MM.1S (cell line): ENCODE measurements around the gene DACH1.

Experiments used
- DNase-seq: peaks from one replicate; pipeline ENCODE4 v3.0.0-alpha.2; 2015
- H2AFZ ChIP-seq: fragments of 300-600 bp; sonication (generic); 2 replicates; pipeline ENCODE4 v1.6.0; 2016; ENCODE audit warnings: antibody characterized with exemption, low read length
- H3F3A ChIP-seq: fragments of 300-600 bp; sonication (generic); 2 replicates; pipeline ENCODE4 v1.6.1; 2016; ENCODE audit warnings: mild to moderate bottlenecking, antibody characterized with exemption, low read length, moderate library complexity, mixed read lengths; ENCODE audit not compliant: insufficient read depth
- H3K27ac ChIP-seq: fragments of 300-600 bp; sonication (generic); 2 replicates; pipeline ENCODE4 v1.5.1; 2016; ENCODE audit warnings: mild to moderate bottlenecking, low read length
- H3K27me3 ChIP-seq: fragments of 300-600 bp; sonication (generic); replicated peaks from 2 replicates; pipeline ENCODE4 v1.6.0; 2016; ENCODE audit warnings: low read length; ENCODE audit not compliant: insufficient read depth
- H3K36me3 ChIP-seq: fragments of 300-600 bp; sonication (generic); replicated peaks from 2 replicates; pipeline ENCODE4 v1.6.1; 2016; ENCODE audit warnings: mild to moderate bottlenecking, low read length, mixed read lengths; ENCODE audit not compliant: insufficient read depth
- H3K4me1 ChIP-seq: fragments of 300-600 bp; sonication (generic); 2 replicates; pipeline ENCODE4 v1.6.1; 2016; ENCODE audit warnings: low read length, mixed read lengths
- H3K4me2 ChIP-seq: fragments of 300-600 bp; sonication (generic); 2 replicates; pipeline ENCODE4 v1.6.0; 2016; ENCODE audit warnings: low read depth, low read length
- H3K4me3 ChIP-seq: fragments of 300-600 bp; sonication (generic); 2 replicates; pipeline ENCODE4 v1.5.1; 2016; ENCODE audit warnings: low read length, mixed read lengths
- H3K79me2 ChIP-seq: fragments of 300-600 bp; sonication (generic); 2 replicates; pipeline ENCODE4 v1.6.1; 2016; ENCODE audit warnings: mixed run types, low read length, mixed read lengths
- H3K9ac ChIP-seq: fragments of 300-600 bp; sonication (generic); 2 replicates; pipeline ENCODE4 v1.6.1; 2016; ENCODE audit warnings: low read length, mixed read lengths
- H3K9me2 ChIP-seq: fragments of 300-600 bp; sonication (generic); replicated peaks from 2 replicates; pipeline ENCODE4 v1.6.1; 2016; ENCODE audit warnings: mild to moderate bottlenecking, low read length, mixed read lengths; ENCODE audit not compliant: insufficient read depth
- H3K9me3 ChIP-seq: fragments of 300-600 bp; sonication (generic); replicated peaks from 2 replicates; pipeline ENCODE4 v1.6.1; 2016; ENCODE audit warnings: mild to moderate bottlenecking, low read length, mixed read lengths; ENCODE audit not compliant: insufficient read depth
- H4K20me1 ChIP-seq: fragments of 300-600 bp; sonication (generic); 2 replicates; pipeline ENCODE4 v1.6.1; 2016; ENCODE audit warnings: mild to moderate bottlenecking, low read length, moderate library complexity, mixed read lengths; ENCODE audit not compliant: insufficient read depth
- CTCF ChIP-seq: fragments of 300-600 bp; sonication (generic); IDR thresholded peaks from 2 replicates; pipeline ENCODE4 v1.5.1; 2016; ENCODE audit warnings: antibody characterized with exemption, low read length, mixed read lengths
- EZH2 ChIP-seq: fragments of 300-600 bp; sonication (generic); optimal IDR thresholded peaks from 2 replicates; pipeline ENCODE3; 2017; ENCODE audit warnings: low read depth, mild to moderate bottlenecking, antibody characterized with exemption, low read length, mixed read lengths
- EZH2phosphoT487 ChIP-seq: fragments of 300-600 bp; sonication (generic); IDR thresholded peaks from 2 replicates; pipeline ENCODE4 v1.6.1; 2018; ENCODE audit warnings: antibody characterized with exemption, low read length

DACH1 gene

GRCh38 chr13:71862459-71862943 is 4.5 kb downstream of the DACH1 start:
- H3K27ac ChIP-seq, result no peak overlapping the region
- no peaks in the 10 kb centered on the region for H3K4me1 ChIP-seq
- H3F3A ChIP-seq, result no peaks in the 10 kb centered on the region
- no peak overlapping the region for H3K4me2 ChIP-seq
- no peaks in the 10 kb centered on the region for H3K27me3 ChIP-seq
- no peaks in the 10 kb centered on the region for H3K9me2 ChIP-seq
- no peaks in the 10 kb centered on the region for H4K20me1 ChIP-seq
- no peaks in the 10 kb centered on the region for H3K9me3 ChIP-seq
- no peak for DNase-seq
- H2AFZ ChIP-seq, result no peak overlapping the region
- TF ChIP-seq CTCF (no peak), EZH2phosphoT487 (no peak), EZH2 (no peak)
- no peak overlapping the region for H3K9ac ChIP-seq
- no peaks in the 10 kb centered on the region for H3K79me2 ChIP-seq
- H3K4me3 ChIP-seq, result no peak overlapping the region
- no peaks in the 10 kb centered on the region for H3K36me3 ChIP-seq

GRCh38 chr13:71861769-71862458 is 5.1 kb downstream of the DACH1 start:
- Histone ChIP-seq H3K9ac (no peak overlapping the region), H3K27ac (no peak overlapping the region), H3K4me1 (no peaks in the 10 kb centered on the region)

GRCh38 chr13:71860547-71861138 is 6.4 kb downstream of the DACH1 start:
- Histone ChIP-seq H3K4me3 (no peak overlapping the region), H3K4me1 (no peaks in the 10 kb centered on the region), H3K79me2 (no peaks in the 10 kb centered on the region), H3K9ac (no peak overlapping the region), H3K27me3 (no peaks in the 10 kb centered on the region), H3K9me3 (no peaks in the 10 kb centered on the region), H2AFZ (no peak overlapping the region), H4K20me1 (no peaks in the 10 kb centered on the region), H3K27ac (no peak overlapping the region), H3K9me2 (no peaks in the 10 kb centered on the region), H3K4me2 (no peak overlapping the region), H3K36me3 (no peaks in the 10 kb centered on the region), H3F3A (no peaks in the 10 kb centered on the region)
- TF ChIP-seq CTCF (no peak), EZH2phosphoT487 (no peak), EZH2 (no peak)
- no peak for DNase-seq

More at GRCh38 chr13:71861769-71862458, 5.1 kb downstream of the DACH1 start:
- H3K4me3 ChIP-seq, result no peak overlapping the region
- H3K27me3 ChIP-seq, result no peaks in the 10 kb centered on the region
- TF ChIP-seq EZH2phosphoT487, result no peak
- no peak for TF ChIP-seq EZH2
- TF ChIP-seq CTCF, result no peak
- no peak overlapping the region for H2AFZ ChIP-seq
- no peaks in the 10 kb centered on the region for H3K79me2 ChIP-seq
- H4K20me1 ChIP-seq, result no peaks in the 10 kb centered on the region
- H3K4me2 ChIP-seq, result no peak overlapping the region
- H3K36me3 ChIP-seq, result no peaks in the 10 kb centered on the region
- DNase-seq, result no peak
- no peaks in the 10 kb centered on the region for H3K9me2 ChIP-seq
- no peaks in the 10 kb centered on the region for H3F3A ChIP-seq
- no peaks in the 10 kb centered on the region for H3K9me3 ChIP-seq
